HFF-Myc (cell line): ENCODE measurements around the gene UBE2G2.

ENCODE experiments used
- DNase-seq: peaks from one replicate; pipeline ENCODE4 v3.0.0-alpha.2; 2011; ENCODE audit warnings: low read depth; ENCODE audit errors: extremely low read depth
- H3K4me3 ChIP-seq: replicated peaks from 2 replicates; pipeline ENCODE4 v1.5.1; 2011; ENCODE audit warnings: low read depth, mild to moderate bottlenecking, control low read depth, low read length
- CTCF ChIP-seq: IDR thresholded peaks from 2 replicates; pipeline ENCODE4 v1.5.1; 2012; ENCODE audit warnings: mild to moderate bottlenecking, low read depth, low read length, control low read depth; ENCODE audit errors: missing control alignments

Gene UBE2G2

DNA sequence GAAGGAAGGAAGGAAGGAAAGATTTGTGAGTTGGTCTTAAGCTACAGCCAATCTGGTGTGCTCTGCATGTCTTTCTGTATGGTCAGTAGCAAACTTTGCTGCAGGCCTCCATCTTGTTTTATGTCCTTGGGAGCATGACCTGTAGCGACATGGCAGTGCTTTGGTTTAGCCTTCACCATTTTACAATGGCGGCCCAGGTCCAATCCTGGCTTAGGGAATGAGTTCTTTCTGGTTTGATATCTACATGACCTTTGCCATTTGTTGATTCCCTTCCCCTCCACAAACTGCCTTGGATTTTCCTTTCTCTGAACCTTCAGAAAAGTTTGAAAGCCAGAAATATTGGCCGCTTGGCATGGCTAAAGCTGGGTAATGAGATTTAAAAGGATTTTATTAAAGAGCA, 59.7 kb downstream of the UBE2G2 start:
- H3K4me3 ChIP-seq: no peak overlapping the region
- no peak for DNase-seq
- TF ChIP-seq CTCF: no peak

- H3K4me3 ChIP-seq: no peak overlapping the region
- TF ChIP-seq CTCF: no peak
- no peak for DNase-seq
Measured at GRCh38 chr21:44740742-44741141, 60.9 kb downstream of the UBE2G2 start.

DNA sequence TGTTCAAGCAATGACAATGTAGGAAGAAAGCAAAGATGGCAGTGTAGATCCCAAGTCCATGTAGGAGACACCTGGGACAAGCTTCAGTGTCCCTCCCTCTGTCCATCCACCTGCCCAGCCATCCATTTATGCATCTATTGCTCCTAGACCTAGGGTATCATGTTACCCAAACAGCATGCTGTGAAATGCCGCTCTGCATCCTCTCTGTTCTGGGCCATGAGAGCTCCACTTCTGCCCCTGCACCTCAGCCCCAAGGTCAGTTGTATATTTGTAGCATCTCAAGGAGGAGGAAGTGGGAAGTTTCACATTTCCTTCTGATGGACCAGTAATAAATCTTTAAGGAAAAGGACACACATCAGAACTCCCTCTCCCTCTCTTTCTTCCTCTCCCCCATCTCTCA, 62.3 kb downstream of the UBE2G2 start:
- DNase-seq: no peak
- TF ChIP-seq CTCF: no peak

DNA sequence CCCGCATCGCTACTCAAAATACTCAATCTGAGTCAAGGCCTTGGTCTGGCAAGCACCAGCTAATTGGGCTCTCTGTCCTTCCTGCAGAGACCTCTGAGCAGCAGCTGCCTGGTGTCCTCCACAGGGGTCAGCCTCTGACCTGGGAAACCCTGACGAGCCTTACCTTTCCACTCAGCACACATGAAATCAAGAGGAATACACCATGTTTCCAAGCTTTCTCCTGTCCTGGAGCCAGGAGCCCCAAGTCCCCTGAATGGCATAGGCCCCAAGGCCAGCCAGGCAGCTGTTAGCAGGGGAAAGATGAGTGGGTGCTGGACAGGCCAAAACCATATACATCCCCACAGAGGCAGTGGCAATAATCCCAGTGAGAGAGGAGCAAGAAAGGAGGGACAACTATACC, 63.0 kb downstream of the UBE2G2 start:
- DNase-seq: no peak
- no peak for TF ChIP-seq CTCF
- H3K4me3 ChIP-seq: no peak overlapping the region

More for the DNA sequence above, 62.3 kb downstream of the UBE2G2 start:
- H3K4me3 ChIP-seq: no peak overlapping the region

DNA sequence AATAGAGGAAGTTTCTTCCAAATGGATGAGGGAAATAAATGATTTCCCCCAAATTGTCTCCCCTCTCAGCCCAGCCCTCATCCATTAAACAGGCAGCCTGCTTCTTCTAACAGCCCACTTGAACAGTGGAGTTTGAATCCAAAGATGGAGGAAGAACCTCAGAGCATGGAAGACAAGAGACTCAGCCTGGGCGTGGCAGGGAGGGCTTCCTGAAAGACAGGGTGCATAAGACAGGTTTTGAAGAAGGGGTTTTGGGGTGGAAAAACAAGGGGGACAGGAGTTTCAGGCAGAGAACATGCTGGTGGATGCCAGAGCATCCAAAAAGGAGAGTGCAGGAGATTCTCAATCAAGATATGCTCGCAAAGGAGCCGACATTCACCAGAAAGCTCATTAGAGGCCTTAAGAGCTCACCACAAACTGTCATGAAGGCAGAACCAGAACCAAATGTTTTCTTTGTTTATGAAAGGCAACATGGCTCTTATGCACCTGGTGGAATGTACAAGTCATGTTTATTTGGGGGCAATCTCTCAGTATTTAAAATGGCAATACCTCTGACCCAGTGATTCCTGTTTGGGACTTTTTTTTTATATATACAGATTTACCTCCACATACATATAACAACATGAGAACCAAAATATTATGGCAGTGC, 63.8 kb downstream of the UBE2G2 start:
- no peak for TF ChIP-seq CTCF
- no peak for DNase-seq
- no peak overlapping the region for H3K4me3 ChIP-seq

- no peak for TF ChIP-seq CTCF
- no peak for DNase-seq
- no peak overlapping the region for H3K4me3 ChIP-seq
Measured at GRCh38 chr21:44736291-44737004, 65.2 kb downstream of the UBE2G2 start.
